ENCODE measurements around the gene LSAMP. TPM values are rescaled to one million over a fixed set of nuclear protein-coding genes. Genes with fewer than 3 reads are reported as not detected.

Gene LSAMP
- total and polyA plus RNA-seq, 2 of the 4 experiments (the other 2 are of a cell fraction) = 7.9 to 8.0 TPM

DNA sequence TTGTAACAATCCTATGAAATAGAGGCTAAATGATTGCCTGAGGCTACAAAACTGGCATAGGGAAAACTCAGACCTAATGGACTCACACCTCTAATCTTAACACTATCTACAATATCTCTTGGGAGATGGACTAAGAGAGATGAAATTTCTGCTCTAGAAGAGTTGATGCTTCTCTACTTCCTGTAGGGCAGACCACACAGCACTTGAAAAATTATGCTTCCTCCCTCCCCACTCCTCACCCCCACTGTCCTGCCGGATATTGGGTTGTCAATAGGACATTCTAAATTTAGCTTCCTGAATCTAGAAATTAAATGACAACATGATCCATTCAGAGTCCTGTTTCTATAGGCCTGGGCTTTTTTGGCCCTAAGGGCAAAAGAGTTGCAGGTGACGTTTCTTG lies 526.4 kb downstream of the LSAMP start:
- no peak for ATAC-seq (ENCODE audit: low read depth)
- Histone ChIP-seq H3K79me1 (ENCODE audit: low read depth in 1 of 2, low read length in 2 of 2) (no peaks in the 10 kb centered on the region), H2AFZ (replicated peaks; ENCODE audit: low read length, poor library complexity) (no peak overlapping the region), H3K4me3 (ENCODE audit: insufficient read depth, low read depth, low read length) (no peak overlapping the region), H4K20me1 (ENCODE audit: insufficient read depth, low read length) (no peaks in the 10 kb centered on the region), H3K18ac (ENCODE audit: low read depth, low read length) (no peak overlapping the region), H2BK5ac (ENCODE audit: low read depth, low read length, poor library complexity, severe bottlenecking) (no peak overlapping the region), H2BK20ac (ENCODE audit: low read depth, low read length) (no peak overlapping the region), H2BK120ac (ENCODE audit: low read depth, low read length) (no peak overlapping the region), H3K14ac (replicated peaks; ENCODE audit: low read depth, low read length) (no peak overlapping the region), H3K4ac (ENCODE audit: low read depth, low read length) (no peak overlapping the region), H3K23ac (ENCODE audit: low read depth, low read length) (no peak overlapping the region), H3K27me3 (ENCODE audit: control insufficient read depth, insufficient read depth, low read length) (no peaks in the 10 kb centered on the region), H4K5ac (ENCODE audit: low read depth, low read length) (no peak overlapping the region), H3K36me3 (ENCODE audit: control insufficient read depth, insufficient read depth, low read length) (no peaks in the 10 kb centered on the region), H3K9ac (ENCODE audit: low read depth, low read length) (no peak overlapping the region), H4K8ac (ENCODE audit: low read depth in 2 of 2, low read length in 2 of 2) (no peak overlapping the region), H3K27ac (ENCODE audit: insufficient read depth, low read length) (no peak overlapping the region), H3K56ac (ENCODE audit: extremely low read depth, insufficient read depth, low read length) (no peak overlapping the region), H3K9me1 (ENCODE audit: insufficient read depth, low read length) (no peaks in the 10 kb centered on the region), H4K91ac (ENCODE audit: insufficient read depth, low read depth, low read length) (no peak overlapping the region), H3K4me2 (ENCODE audit: low read depth, low read length) (no peak overlapping the region), H3K4me1 (ENCODE audit: control insufficient read depth, insufficient read depth, low read length) (no peaks in the 10 kb centered on the region), H2AK5ac (ENCODE audit: low read depth, low read length) (no peak overlapping the region), H2AK9ac (replicated peaks; ENCODE audit: low read depth, low read length, poor library complexity) (no peak overlapping the region), H3K9me3 (ENCODE audit: control insufficient read depth, insufficient read depth, low read length) (no peaks in the 10 kb centered on the region), H2BK15ac (ENCODE audit: low read depth, low read length) (no peak overlapping the region)
- DNase-seq = no peak
- dilution Hi-C loops (cut with HindIII; ENCODE audit: low sequenced_read_pairs, unreplicated experiment) = no loop called here
- intact Hi-C loops (cut with micrococcal nuclease) = no loop called here
- BruUV-seq (replicated peaks) = no TSS peak
- ChIA-PET CTCF (no interaction called here), POLR2A (ENCODE audit: unreplicated experiment) (interaction anchor here (0.6 kb wide), 1 partner anchor 66 kb away, joined by 3 read pairs; no protein-coding TSS in a partner anchor)
- TF ChIP-seq, protein P1, sequence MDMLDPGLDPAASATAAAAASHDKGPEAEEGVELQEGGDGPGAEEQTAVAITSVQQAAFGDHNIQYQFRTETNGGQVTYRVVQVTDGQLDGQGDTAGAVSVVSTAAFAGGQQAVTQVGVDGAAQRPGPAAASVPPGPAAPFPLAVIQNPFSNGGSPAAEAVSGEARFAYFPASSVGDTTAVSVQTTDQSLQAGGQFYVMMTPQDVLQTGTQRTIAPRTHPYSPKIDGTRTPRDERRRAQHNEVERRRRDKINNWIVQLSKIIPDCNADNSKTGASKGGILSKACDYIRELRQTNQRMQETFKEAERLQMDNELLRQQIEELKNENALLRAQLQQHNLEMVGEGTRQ (IDR thresholded peaks at IDR 0.05; ENCODE audit: low read depth, low read length) = no peak
- no peak for TF ChIP-seq CEBPB (IDR thresholded peaks at IDR 0.05; ENCODE audit: low read depth, low read length)
- TF ChIP-seq MXI1 (IDR thresholded peaks at IDR 0.05; ENCODE audit: borderline replicate concordance, low read depth, low read length) = no peak
- TF ChIP-seq CTCF (conservative IDR thresholded peaks at IDR 0.05; ENCODE audit: low read depth, low read length) = no peak
- TF ChIP-seq POLR2A (IDR thresholded peaks at IDR 0.05; ENCODE audit: low read depth, low read length) = no peak
- TF ChIP-seq MAFK (IDR thresholded peaks at IDR 0.05; ENCODE audit: low read depth, low read length) = no peak
- TF ChIP-seq ELK1 (IDR thresholded peaks at IDR 0.05; ENCODE audit: borderline replicate concordance, low read depth, low read length) = no peak
- TF ChIP-seq FOS (IDR thresholded peaks at IDR 0.05; ENCODE audit: low read depth, low read length) = no peak
- no peak for TF ChIP-seq RCOR1 (IDR thresholded peaks at IDR 0.05; ENCODE audit: insufficient replicate concordance, low read length)
- no peak for TF ChIP-seq CHD1 (IDR thresholded peaks at IDR 0.05; ENCODE audit: low read depth, low read length)
- in situ Hi-C loops (cut with MboI; ENCODE audit: low sequenced_read_pairs) = no loop called here
- no CpG with 5 or more reads among the region's 2 CpGs for WGBS, 2 experiments (ENCODE audit: extremely low coverage in 2 of 2, insufficient read length in 1 of 2)
